H1 (cell line): ENCODE data around the gene ZBTB48. TPM values are rescaled to one million over a fixed set of nuclear protein-coding genes. Genes with fewer than 3 reads are reported as not detected.

Experiments
- PHF8 ChIP-seq: fragments of 200-600 bp; sonication (generic); conservative IDR thresholded peaks from 2 replicates; pipeline ENCODE4 v1.7.1; 2012; ENCODE audit warnings: low read depth, mild to moderate bottlenecking, inconsistent platforms, low read length, moderate library complexity
- polyA plus RNA-seq, 7 experiments: library from polyadenylated mRNA; depleted of rRNA in 3 of 7; stranded (reverse) in 5 of 7; unstranded in 2 of 7; fragments of >200 nt in 5 of 7; fragments of 200-250 nt in 2 of 7; gene quantifications; 1 replicate in 5 of 7; 2 replicates in 1 of 7; 4 replicates in 1 of 7; pipeline versions ENCODE4 v1.2.1 to v1.2.3, GENCODE V29; 2011 to 2013; ENCODE audit warnings: missing spikeins in 2 of 7, mixed read lengths in 2 of 7
- total RNA-seq: library from RNA; stranded (reverse); fragmentation: NEBNext Ultra II Directional; extraction: Animal tissue kit (Norgen Biotek cat#: 25700); gene quantifications from 2 replicates; pipeline ENCODE4 v1.2.1, GENCODE V29; 2021

The ZBTB48 gene
- total and polyA plus RNA-seq, 2 of the 8 experiments (the other 6 are each of a cell fraction or from before 2014, with no cell fraction given): 28.2 to 28.8 TPM

DNA sequence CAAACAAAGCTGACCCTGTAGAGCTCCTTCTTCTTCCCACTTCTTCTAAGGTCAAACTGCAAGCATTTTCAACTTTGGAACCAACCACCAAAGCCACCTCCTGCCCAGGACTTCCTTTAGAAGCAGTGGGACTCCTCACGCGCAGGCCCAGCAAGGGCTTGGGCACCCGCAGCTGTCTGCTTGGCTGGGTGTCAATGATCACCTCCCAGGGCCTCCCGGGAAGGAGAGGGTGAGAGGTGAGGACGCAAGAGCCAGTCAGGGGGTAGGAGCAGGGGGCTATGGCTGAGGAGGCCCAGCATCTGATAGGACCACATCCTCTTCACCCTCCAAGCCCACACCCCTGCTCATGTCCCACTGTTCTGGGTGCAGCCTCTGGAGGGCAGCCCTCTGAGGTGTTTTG lies 12.6 kb downstream of the ZBTB48 start (continued):
- TF ChIP-seq PHF8: no peak
